Femur (tissue), 1 donor: ENCODE measurements around the gene SMC1A.

Experiments used
- DNase-seq: peaks from one replicate; pipeline ENCODE4 v3.0.0-alpha.2; 2017

SMC1A gene

GRCh38 chrX:53333853-53334252, 88.6 kb downstream of the SMC1A start:
- DNase-seq = no peak

GRCh38 chrX:53332204-53332603, 90.2 kb downstream of the SMC1A start:
- DNase-seq = no peak

GRCh38 chrX:53330331-53330730, 92.1 kb downstream of the SMC1A start:
- DNase-seq = no peak

GRCh38 chrX:53324803-53325202, 97.7 kb downstream of the SMC1A start:
- DNase-seq = no peak
